NCI-H446 treated with DMSO at 0.1 percent for 48 hours (cell line): ENCODE measurements around the gene INKA2.
A peak's percentile ranks its signal among the peaks of the same experiment; 100 is the strongest.
"Not testable (repeated sequence)": the region's sequence is repeated elsewhere in the genome, so short reads cannot be mapped to it uniquely, and the experiment has no call there.

Source experiments
- DNase-seq: peaks from one replicate; lab custom pipeline; 2025; lab: John Stamatoyannopoulos, UW

The INKA2 gene

GRCh38 chr1:111749628-111750027 lies 10.4 kb upstream of the INKA2 start:
- DNase-seq = no peak

GRCh38 chr1:111747947-111748346 lies 8.8 kb upstream of the INKA2 start:
- DNase-seq = no peak

- peak; percentile 45 for DNase-seq
Observed at GRCh38 chr1:111747282-111747734, 8.1 kb upstream of the INKA2 start.

- no peak for DNase-seq
Observed at GRCh38 chr1:111746614-111746999, 7.4 kb upstream of the INKA2 start.

- DNase-seq = no peak
Observed at GRCh38 chr1:111745675-111746613, 6.7 kb upstream of the INKA2 start.

GRCh38 chr1:111743679-111744101 lies 4.5 kb upstream of the INKA2 start:
- DNase-seq = no peak

- DNase-seq = no peak
Observed at GRCh38 chr1:111742938-111743549, 3.8 kb upstream of the INKA2 start.

GRCh38 chr1:111742292-111742691 lies 3.1 kb upstream of the INKA2 start:
- not testable (repeated sequence) for DNase-seq

- DNase-seq = no peak
Observed at GRCh38 chr1:111739925-111740765, 950 bp upstream of the INKA2 start.

- DNase-seq = peak; percentile 86
Observed at GRCh38 chr1:111738436-111739193, 580 bp downstream of the INKA2 start.

- DNase-seq = no peak
Observed at GRCh38 chr1:111738133-111738435, 1.1 kb downstream of the INKA2 start.

- DNase-seq = peak; percentile 37
Observed at GRCh38 chr1:111737216-111738132, 1.7 kb downstream of the INKA2 start.

- DNase-seq = peak; percentile 92
Observed at GRCh38 chr1:111736548-111737215, 2.5 kb downstream of the INKA2 start.

- peak; percentile 95 for DNase-seq
Observed at GRCh38 chr1:111735858-111736544, 3.2 kb downstream of the INKA2 start.

- DNase-seq = no peak
Observed at GRCh38 chr1:111735321-111735720, 3.9 kb downstream of the INKA2 start.

GRCh38 chr1:111734856-111735255 lies 4.3 kb downstream of the INKA2 start:
- DNase-seq = no peak

GRCh38 chr1:111734426-111734825 lies 4.8 kb downstream of the INKA2 start:
- DNase-seq = no peak

- no peak for DNase-seq
Observed at GRCh38 chr1:111733992-111734341, 5.2 kb downstream of the INKA2 start.

GRCh38 chr1:111733183-111733991 lies 5.8 kb downstream of the INKA2 start:
- DNase-seq = peak; percentile 82
